K562 (cell line): ENCODE results near the gene BCL2L13. TPM values are rescaled to one million over a fixed set of nuclear protein-coding genes. Genes with fewer than 3 reads are reported as not detected.

ENCODE experiments used
- ATAC-seq: fragments of 200-7000 bp; cut with Tn5 transposase; 3 replicates; pipeline ENCODE4 v1.9.1; 2020; ENCODE audit warnings: moderate library complexity
- BruUV-seq: library from RNA; stranded (reverse); fragments of 400-500 nt; replicated peaks from 2 replicates; lab custom pipeline; 2021; lab: Mats Ljungman, UMichigan
- CTCF ChIA-PET: fragments of 300-600 bp; formaldehyde crosslinking; extraction: SDS; loops from one replicate; lab custom pipeline; 2021; ENCODE audit warnings: low intra/inter-chr PET ratio; lab: Yijun Ruan, JAX
- POLR2A ChIA-PET: fragments of 300-600, 350-650 bp; sonication (Branson Sonifier 250); formaldehyde crosslinking; extraction: SDS; loops from one replicate; lab custom pipeline; 2021; ENCODE audit warnings: antibody characterized with exemption, inconsistent platforms; lab: Yijun Ruan, JAX
- DNase-seq, 4 experiments: peaks; one replicate each; pipeline versions ENCODE4 v3.0.0 to v3.0.0-alpha.2; 2011 to 2018; ENCODE audit warnings: low spot score in 3 of 4, mixed read lengths in 3 of 4; ENCODE audit errors: extremely low read depth in 1 of 4
- FAIRE-seq: peaks from 2 replicates; lab custom pipeline; 2011; peaks lifted over from hg19 to GRCh38; lab: Jason Lieb, UNC
- H2AFZ ChIP-seq: 2 replicates; pipeline ENCODE4 v1.6.0; 2011; ENCODE audit warnings: low read depth, low read length, control low read depth, inconsistent platforms
- H3K27ac ChIP-seq: fragments of 200-600 bp; 3 replicates; pipeline ENCODE4 v1.8.0; 2011; ENCODE audit warnings: low read depth, mild to moderate bottlenecking, control low read depth, inconsistent platforms, low read length, moderate library complexity, mixed read lengths; ENCODE audit errors: extremely low read depth
- H3K27me3 ChIP-seq, 2 experiments: fragments of 300-600 bp in 1 of 2; 2 replicates in 1 of 2; 3 replicates in 1 of 2; pipeline versions ENCODE4 v1.6.0 to v1.8.0; 2011; ENCODE audit warnings: inconsistent platforms in 2 of 2, low read length in 2 of 2, mild to moderate bottlenecking in 1 of 2, mixed read lengths in 1 of 2, moderate library complexity in 1 of 2; ENCODE audit not compliant: control insufficient read depth in 2 of 2, insufficient read depth in 2 of 2
- H3K36me3 ChIP-seq: fragments of 300-600 bp; 3 replicates; pipeline ENCODE4 v1.8.0; 2011; ENCODE audit warnings: mild to moderate bottlenecking, low read length, inconsistent platforms; ENCODE audit not compliant: control insufficient read depth, insufficient read depth
- H3K4me1 ChIP-seq, 2 experiments: fragments of 200-600 bp in 1 of 2; replicated peaks in 1 of 2; 2 replicates in 1 of 2; 3 replicates in 1 of 2; pipeline versions ENCODE4 v1.5.1 to v1.8.0; 2011; ENCODE audit warnings: inconsistent platforms in 2 of 2, low read length in 2 of 2, mild to moderate bottlenecking in 1 of 2, mixed read lengths in 1 of 2, moderate library complexity in 1 of 2; ENCODE audit not compliant: control insufficient read depth in 2 of 2, insufficient read depth in 2 of 2
- H3K4me2 ChIP-seq: 2 replicates; pipeline ENCODE4 v1.6.1; 2011; ENCODE audit warnings: low read length, control low read depth, inconsistent platforms, mixed read lengths; ENCODE audit not compliant: insufficient read depth
- H3K4me3 ChIP-seq: fragments of 200-600 bp; sonication (generic), shearing (Covaris generic); 2 replicates; pipeline ENCODE4 v1.5.1; 2016; ENCODE audit warnings: control low read depth, inconsistent platforms
- H3K79me2 ChIP-seq: fragments of 200-600 bp; 3 replicates; pipeline ENCODE4 v1.8.0; 2011; ENCODE audit warnings: low read length, inconsistent platforms; ENCODE audit not compliant: control insufficient read depth, insufficient read depth
- H3K9ac ChIP-seq, 2 experiments: 2 replicates each; pipeline versions ENCODE4 v1.6.0 to v1.6.1; 2011; ENCODE audit warnings: low read depth in 2 of 2, low read length in 2 of 2, control low read depth in 1 of 2, inconsistent platforms in 1 of 2, mild to moderate bottlenecking in 1 of 2, mixed read lengths in 1 of 2; ENCODE audit not compliant: insufficient read depth in 1 of 2
- H3K9me1 ChIP-seq: one replicate; pipeline ENCODE4 v1.6.0; 2011; ENCODE audit warnings: inconsistent platforms, mild to moderate bottlenecking, low read length, moderate library complexity; ENCODE audit not compliant: control insufficient read depth, insufficient read depth
- H3K9me3 ChIP-seq: replicated peaks from 2 replicates; pipeline ENCODE4 v1.5.1; 2011; ENCODE audit warnings: low read depth, low read length, inconsistent platforms; ENCODE audit not compliant: control insufficient read depth, insufficient read depth
- H4K20me1 ChIP-seq: replicated peaks from 2 replicates; pipeline ENCODE4 v1.6.1; 2011; ENCODE audit warnings: low read length, inconsistent platforms, mixed read lengths; ENCODE audit not compliant: control insufficient read depth, insufficient read depth
- BCOR ChIP-seq: fragments of 450-650 bp; IDR thresholded peaks from 2 replicates; pipeline ENCODE4 v1.6.1; 2016
- HNRNPL ChIP-seq: fragments of 200-400 bp; formaldehyde crosslinking; IDR thresholded peaks from 2 replicates; pipeline ENCODE4 v1.6.1; 2017; ENCODE audit warnings: low read depth, mild to moderate bottlenecking, low read length
- RBFOX2 ChIP-seq: fragments of 200-400 bp; formaldehyde crosslinking; IDR thresholded peaks from 2 replicates; pipeline ENCODE4 v1.6.1; 2017; ENCODE audit warnings: low read depth, mild to moderate bottlenecking, low read length, moderate library complexity
- RUNX1 ChIP-seq: sonication (generic); IDR thresholded peaks from 2 replicates; pipeline ENCODE4 v1.6.1; 2016; ENCODE audit warnings: antibody characterized with exemption, low read depth
- THAP12 ChIP-seq: fragments of 250-450 bp; sonication (Bioruptor Pico); IDR thresholded peaks from 2 replicates; pipeline ENCODE4 v1.9.0; 2021; ENCODE audit warnings: mild to moderate bottlenecking, inconsistent platforms
- WGBS: fragments of 100-300 bp; shearing (Covaris generic); methylation state at CpG from one replicate; pipeline ENCODE4 v1.1.6; 2016; ENCODE audit warnings: low coverage, mixed read lengths; ENCODE audit not compliant: insufficient coverage; ENCODE audit errors: missing lambda C conversion rate; 5-methylcytosine and 5-hydroxymethylcytosine counted together
- in situ Hi-C: fragments of 300-500 bp; cut with MboI; formaldehyde crosslinking; loops from 4 replicates; pipeline ENCODE4 v1.15.0; 2018; ENCODE audit warnings: inconsistent platforms, mixed read lengths
- intact Hi-C: fragments of 100-400 bp; cut with micrococcal nuclease; formaldehyde crosslinking; loops from 2 replicates; pipeline ENCODE4 v1.14.2; 2022
- polyA plus RNA-seq, 8 experiments: library from polyadenylated mRNA; depleted of rRNA in 4 of 8; stranded (reverse) in 5 of 8; unstranded in 3 of 8; fragments of >200 nt; fragmentation: Nextera tagmentation in 2 of 8; fragmentation: Illumina TruSeq in 1 of 8; extraction: Ambion mirVana in 2 of 8; extraction: Trizol in 1 of 8; gene quantifications; 2 replicates each; pipeline versions ENCODE4 v1.2.1 to v1.2.3, GENCODE V29; 2011 to 2014; ENCODE audit warnings: inconsistent platforms in 1 of 8, missing spikeins in 1 of 8
- total RNA-seq, 7 experiments: library from RNA; depleted of rRNA in 6 of 7; stranded (reverse); fragments of >200 nt in 6 of 7; fragmentation: Illumina TruSeq in 2 of 7; extraction: Trizol in 2 of 7; gene quantifications; 2 replicates each; pipeline versions ENCODE4 v1.2.1 to v1.2.3, GENCODE V29; 2011 to 2021; ENCODE audit warnings: low replicate concordance in 1 of 7

The BCL2L13 gene
- total and polyA plus RNA-seq, 9 of the 15 experiments (the other 6 are each of a cell fraction or from before 2014, with no cell fraction given) = 41.5 to 63.4 (median 56.5) TPM

GRCh38 chr22:17769013-17769715, 130.6 kb downstream of the BCL2L13 start:
- Histone ChIP-seq H3K9me3 (no peaks in the 10 kb centered on the region), H3K36me3 (peaks cover 18% of the 10 kb centered on the region; the same call in 2 of the 3 replicates), H3K4me1 (peaks cover 10 to 48% of the 10 kb centered on the region in 2 experiments), H3K27ac (no peak overlapping the region), H2AFZ (no peak overlapping the region), H3K79me2 (peaks cover 85% of the 10 kb centered on the region), H3K9ac (peak overlapping the region in 1 of 2 experiments; percentile 59; a peak in 1 of 4 replicates), H3K4me2 (no peak overlapping the region), H3K27me3 (no peaks in the 10 kb centered on the region), H4K20me1 (peaks cover 60% of the 10 kb centered on the region), H3K4me3 (no peak overlapping the region), H3K9me1 (no peaks in the 10 kb centered on the region)
- TF ChIP-seq THAP12 (no peak), HNRNPL (0 out of 2 replicates have a peak, but pooled peaks have one; percentile 32), RUNX1 (no peak), RBFOX2 (0 out of 2 replicates have a peak, but pooled peaks have one; percentile 9), BCOR (no peak)
- intact Hi-C loops (no loop called here), in situ Hi-C loops (no loop called here)
- FAIRE-seq (no peak), DNase-seq (no peak), ATAC-seq (no peak)
- WGBS = 90% methylated on average over 12 of the region's 14 CpGs
- ChIA-PET POLR2A (interaction anchor here (0.6 to 7.0 kb wide), 6 partner anchors 10 to 283 kb away, joined by 3 to 54 read pairs (median 3); no protein-coding TSS in a partner anchor), CTCF (no interaction called here)
- no TSS peak for BruUV-seq
